SU-DHL-6 (cell line): Measurements from ENCODE around the gene TM9SF4.

Source experiments
- CTCF ChIP-seq: fragments of 200-600 bp; sonication (generic); IDR thresholded peaks from one replicate; pipeline ENCODE4 v1.5.1; 2017; ENCODE audit warnings: antibody characterized with exemption, mild to moderate bottlenecking, low read length, moderate library complexity; ENCODE audit not compliant: insufficient read depth, poor library complexity, severe bottlenecking
- EZH2phosphoT487 ChIP-seq: fragments of 200-600 bp; sonication (generic), shearing (Covaris generic); conservative IDR thresholded peaks from 2 replicates; pipeline ENCODE4 v1.6.1; 2018; ENCODE audit warnings: mild to moderate bottlenecking, antibody characterized with exemption, low read length, moderate library complexity, mixed read lengths

GRCh38 chr20:32111753-32112152 lies 2.2 kb downstream of the TM9SF4 start:
- TF ChIP-seq CTCF (no peak), EZH2phosphoT487 (no peak)
